IPS DF 6.9 (cell line): ENCODE data around the gene NLRP1.
"Not testable (repeated sequence)": the region's sequence is repeated elsewhere in the genome, so short reads cannot be mapped to it uniquely, and the experiment has no call there.

Source experiments
- DNase-seq: peaks from one replicate; pipeline ENCODE4 v3.0.0-alpha.2; 2013; ENCODE audit warnings: low read depth, low spot score
- H3K27ac ChIP-seq: one replicate; pipeline ENCODE4 v1.5.1; 2013; ENCODE audit warnings: low read length, control low read depth
- H3K27me3 ChIP-seq: 2 replicates; pipeline ENCODE4 v1.6.1; 2013; ENCODE audit warnings: mild to moderate bottlenecking, low read length; ENCODE audit not compliant: control insufficient read depth, insufficient read depth
- H3K36me3 ChIP-seq: 2 replicates; pipeline ENCODE4 v1.6.1; 2013; ENCODE audit warnings: low read length; ENCODE audit not compliant: control insufficient read depth, insufficient read depth
- H3K4me1 ChIP-seq: 2 replicates; pipeline ENCODE4 v1.6.1; 2013; ENCODE audit warnings: low read length; ENCODE audit not compliant: control insufficient read depth, insufficient read depth
- H3K4me3 ChIP-seq: 2 replicates; pipeline ENCODE4 v1.5.1; 2013; ENCODE audit warnings: mild to moderate bottlenecking, low read length
- H3K9me3 ChIP-seq: 2 replicates; pipeline ENCODE4 v1.6.1; 2013; ENCODE audit warnings: low read length, inconsistent platforms; ENCODE audit not compliant: control insufficient read depth, insufficient read depth
- WGBS: extraction: QIAGEN DNeasy Blood & Tissue Kit; methylation state at CpG from one replicate; pipeline ENCODE4 v1.1.7; 2013; ENCODE audit warnings: mixed read lengths, missing lambda C conversion rate; ENCODE audit not compliant: insufficient read length, insufficient coverage; 5-methylcytosine and 5-hydroxymethylcytosine counted together

NLRP1 gene

DNA sequence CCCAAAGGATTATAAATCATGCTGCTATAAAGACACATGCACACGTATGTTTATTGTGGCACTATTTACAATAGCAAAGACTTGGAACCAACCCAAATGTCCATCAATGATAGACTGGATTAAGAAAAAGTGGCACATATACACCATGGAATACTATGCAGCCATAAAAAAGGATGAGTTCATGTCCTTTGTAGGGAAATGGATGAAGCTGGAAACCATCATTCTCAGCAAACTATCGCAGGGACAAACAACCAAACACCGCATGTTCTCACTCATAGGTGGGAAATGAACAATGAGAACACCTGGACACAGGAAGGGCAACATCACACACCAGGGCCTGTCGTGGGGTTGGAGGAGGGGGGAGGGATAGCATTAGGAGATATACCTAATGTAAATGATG, 5.5 kb downstream of the NLRP1 start:
- H3K9me3 ChIP-seq, H3K27me3 ChIP-seq, H3K4me3 ChIP-seq, DNase-seq, H3K27ac ChIP-seq, H3K36me3 ChIP-seq, H3K4me1 ChIP-seq: not testable (repeated sequence)
- WGBS, result no CpG with 5 or more reads among the region's 4 CpGs

- not testable (repeated sequence) for H3K9me3 ChIP-seq, H3K4me3 ChIP-seq, H3K36me3 ChIP-seq, H3K4me1 ChIP-seq, DNase-seq, H3K27ac ChIP-seq, H3K27me3 ChIP-seq
- no CpG with 5 or more reads among the region's 7 CpGs for WGBS
Measured at GRCh38 chr17:5573017-5573416, 11.3 kb downstream of the NLRP1 start.

GRCh38 chr17:5571281-5571680, 13.0 kb downstream of the NLRP1 start:
- DNase-seq, result no peak
- Histone ChIP-seq H3K9me3 (no peaks in the 10 kb centered on the region), H3K4me3 (no peak overlapping the region), H3K27ac (no peak overlapping the region), H3K36me3 (no peaks in the 10 kb centered on the region), H3K4me1 (no peaks in the 10 kb centered on the region), H3K27me3 (no peaks in the 10 kb centered on the region)
- no CpG with 5 or more reads among the region's 1 CpG for WGBS

- Histone ChIP-seq H3K9me3 (no peaks in the 10 kb centered on the region), H3K36me3 (no peaks in the 10 kb centered on the region), H3K4me3 (no peak overlapping the region), H3K27ac (no peak overlapping the region), H3K4me1 (no peaks in the 10 kb centered on the region), H3K27me3 (no peaks in the 10 kb centered on the region)
- WGBS, result no CpG with 5 or more reads among the region's 2 CpGs
- DNase-seq, result no peak
Measured at GRCh38 chr17:5565808-5566207, 18.5 kb downstream of the NLRP1 start.

DNA sequence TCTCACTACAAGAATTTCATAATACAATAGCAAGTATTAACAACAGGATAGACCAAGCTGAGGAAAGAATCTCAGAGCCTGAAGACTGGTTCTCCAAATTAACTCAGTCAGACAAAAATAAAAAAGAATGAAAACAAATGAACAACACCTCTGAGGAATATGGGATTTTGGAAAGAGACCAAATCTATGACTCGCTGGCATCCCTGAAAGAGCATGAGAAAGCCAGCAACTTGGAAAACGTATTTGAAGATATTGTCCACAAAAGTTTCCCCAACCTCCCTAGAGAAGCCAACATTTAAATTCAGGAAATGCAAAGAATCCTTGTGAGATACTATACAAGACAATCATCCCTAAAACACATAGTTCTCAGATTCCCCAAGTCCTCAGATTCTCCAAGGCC, 20.9 kb downstream of the NLRP1 start:
- Histone ChIP-seq H3K27me3 (no peaks in the 10 kb centered on the region), H3K4me3 (no peak overlapping the region), H3K9me3 (no peaks in the 10 kb centered on the region), H3K36me3 (no peaks in the 10 kb centered on the region), H3K4me1 (no peaks in the 10 kb centered on the region), H3K27ac (no peak overlapping the region)
- WGBS, result no CpG with 5 or more reads among the region's 2 CpGs
- DNase-seq, result no peak

DNA sequence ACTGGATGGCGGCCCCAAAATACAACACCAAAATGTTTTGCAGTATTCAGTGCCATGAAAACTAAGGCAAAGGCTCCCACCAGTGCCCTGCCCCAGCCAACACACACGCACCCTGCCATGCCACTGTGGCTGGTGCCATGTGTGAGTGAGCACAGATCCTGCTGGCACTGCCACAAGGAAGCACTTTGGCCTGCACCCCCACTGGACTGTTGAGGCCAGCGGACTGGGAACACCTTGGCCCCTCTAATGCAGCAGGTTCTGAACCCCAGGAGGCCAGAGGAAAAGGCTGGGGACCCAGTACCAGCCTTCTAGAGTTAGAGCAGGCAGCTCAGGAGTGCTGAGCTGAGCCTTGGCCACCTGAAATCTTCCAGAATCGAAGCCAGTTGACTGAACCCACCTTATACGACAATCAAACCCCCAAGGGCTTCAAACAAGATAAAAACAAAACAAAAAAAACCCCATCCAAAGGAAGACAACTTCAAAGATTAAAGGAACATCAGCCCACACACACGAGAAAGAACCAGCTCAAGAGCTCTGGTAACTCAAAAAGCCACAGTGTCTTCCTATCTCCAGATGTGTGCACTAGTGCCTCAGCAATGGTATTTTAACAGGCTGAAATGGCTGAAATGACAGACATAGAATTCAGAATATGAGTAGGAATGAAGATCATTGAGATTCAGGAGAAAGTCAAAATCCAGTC, 21.5 kb downstream of the NLRP1 start:
- Histone ChIP-seq H3K4me3 (no peak overlapping the region), H3K9me3 (no peaks in the 10 kb centered on the region), H3K36me3 (no peaks in the 10 kb centered on the region), H3K4me1 (no peaks in the 10 kb centered on the region), H3K27me3 (no peaks in the 10 kb centered on the region), H3K27ac (no peak overlapping the region)
- no CpG with 5 or more reads among the region's 6 CpGs for WGBS
- no peak for DNase-seq

DNA sequence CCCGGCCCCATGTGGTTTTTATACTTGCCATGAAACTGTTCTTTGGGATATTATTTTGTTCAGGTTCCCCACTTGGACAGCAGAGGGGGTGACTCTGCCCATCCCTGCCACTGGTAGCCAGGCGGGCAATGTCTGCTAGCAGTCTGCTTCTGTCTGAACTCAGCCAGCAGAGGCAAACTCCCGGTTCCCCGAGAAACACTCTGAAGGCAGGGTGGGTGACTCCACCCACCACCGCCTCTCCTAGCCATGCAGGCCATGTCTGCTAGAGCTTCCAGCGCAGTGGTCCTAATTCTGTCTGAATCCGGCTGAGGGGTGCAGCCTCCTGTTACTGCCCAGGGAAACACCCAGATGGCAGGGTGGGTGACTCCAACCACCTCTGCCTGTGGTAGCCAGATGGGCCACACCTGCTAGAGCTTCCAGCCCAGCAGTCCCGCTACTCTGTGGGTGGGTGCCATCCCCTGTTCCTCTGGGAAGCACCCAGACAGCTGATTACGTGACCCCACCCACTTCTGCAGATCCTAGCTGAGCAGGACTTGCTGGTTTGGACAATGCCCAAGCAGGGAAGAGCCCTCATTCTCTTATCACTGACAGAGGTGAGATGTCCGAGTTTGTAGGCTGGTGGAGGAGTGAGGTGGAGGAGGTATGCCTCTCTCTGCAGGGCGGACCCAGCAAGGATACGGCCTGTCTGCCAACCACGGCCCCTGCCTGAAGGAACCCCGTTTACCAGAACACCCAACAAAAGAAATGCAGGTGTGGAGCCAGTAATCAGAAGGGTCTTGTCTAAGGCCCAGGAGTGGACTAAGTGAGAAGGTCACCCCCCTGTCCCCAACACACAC, 22.4 kb downstream of the NLRP1 start:
- Histone ChIP-seq H3K27me3 (no peaks in the 10 kb centered on the region), H3K36me3 (no peaks in the 10 kb centered on the region), H3K27ac (no peak overlapping the region), H3K4me3 (no peak overlapping the region), H3K4me1 (no peaks in the 10 kb centered on the region), H3K9me3 (no peaks in the 10 kb centered on the region)
- no CpG with 5 or more reads among the region's 14 CpGs for WGBS
- DNase-seq, result no peak

GRCh38 chr17:5560361-5560988, 23.8 kb downstream of the NLRP1 start:
- Histone ChIP-seq H3K4me3 (no peak overlapping the region), H3K9me3 (no peaks in the 10 kb centered on the region), H3K36me3 (no peaks in the 10 kb centered on the region), H3K27me3 (no peaks in the 10 kb centered on the region), H3K4me1 (no peaks in the 10 kb centered on the region), H3K27ac (no peak overlapping the region)
- DNase-seq, result no peak
- no CpG with 5 or more reads among the region's 9 CpGs for WGBS

- no peaks in the 10 kb centered on the region for H3K36me3 ChIP-seq
- H3K4me3 ChIP-seq, result no peak overlapping the region
- no peaks in the 10 kb centered on the region for H3K9me3 ChIP-seq
- no peak for DNase-seq
- no peaks in the 10 kb centered on the region for H3K4me1 ChIP-seq
- no peak overlapping the region for H3K27ac ChIP-seq
- no peaks in the 10 kb centered on the region for H3K27me3 ChIP-seq
- WGBS, result no CpG with 5 or more reads among the region's 16 CpGs
Measured at GRCh38 chr17:5558815-5559785, 25.2 kb downstream of the NLRP1 start.

- H3K9me3 ChIP-seq, result no peaks in the 10 kb centered on the region
- H3K4me3 ChIP-seq, result no peak overlapping the region
- DNase-seq, result no peak
- H3K27me3 ChIP-seq, result no peaks in the 10 kb centered on the region
- no peaks in the 10 kb centered on the region for H3K4me1 ChIP-seq
- no CpG with 5 or more reads among the region's 6 CpGs for WGBS
- H3K27ac ChIP-seq, result no peak overlapping the region
- no peaks in the 10 kb centered on the region for H3K36me3 ChIP-seq
Measured at GRCh38 chr17:5557990-5558389, 26.3 kb downstream of the NLRP1 start.
